GM10248 (cell line): Measurements from ENCODE around the gene SRF.

Source experiments
- CTCF ChIA-PET: fragments of 300-600 bp; sonication (Branson Sonifier 250); formaldehyde crosslinking; extraction: SDS; loops from one replicate; lab custom pipeline; 2021; ENCODE audit warnings: antibody characterized with exemption; lab: Yijun Ruan, JAX
- POLR2A ChIA-PET: fragments of 350-650 bp; sonication (Branson Sonifier 250); formaldehyde crosslinking; extraction: SDS; loops from one replicate; lab custom pipeline; 2020; ENCODE audit warnings: antibody characterized with exemption; lab: Yijun Ruan, JAX
- DNase-seq: peaks from one replicate; pipeline ENCODE4 v3.0.0; 2012; ENCODE audit errors: extremely low spot score
- CTCF ChIP-seq: IDR thresholded peaks from 2 replicates; pipeline ENCODE4 v1.5.1; 2012; ENCODE audit warnings: mild to moderate bottlenecking, low read depth; ENCODE audit errors: extremely low read depth, missing control alignments, control extremely low read depth

SRF gene

GRCh38 chr6:43192911-43193310, 21.8 kb downstream of the SRF start:
- POLR2A ChIA-PET: no interaction called here

GRCh38 chr6:43193929-43194328, 22.9 kb downstream of the SRF start:
- ChIA-PET POLR2A (interaction anchor here (0.6 kb wide), 1 partner anchor 31 kb away, joined by 6 read pairs; no protein-coding TSS in a partner anchor), CTCF (interaction anchor here (1.0 kb wide), 1 partner anchor 12 kb away, joined by 3 read pairs; the partner anchor contains the start of gene CUL9)
- no peak for TF ChIP-seq CTCF
- DNase-seq: no peak

More at GRCh38 chr6:43192911-43193310, 21.8 kb downstream of the SRF start:
- no peak for TF ChIP-seq CTCF
- no peak for DNase-seq
- CTCF ChIA-PET: interaction anchor here (1.0 to 1.1 kb wide), 2 partner anchors 18 to 36 kb away, joined by 3 read pairs; partner anchors contain the start of gene DNPH1

GRCh38 chr6:43196337-43196736, 25.3 kb downstream of the SRF start:
- POLR2A ChIA-PET: no interaction called here
- DNase-seq: no peak
- TF ChIP-seq CTCF: no peak
- CTCF ChIA-PET: interaction anchor here (1.6 kb wide), 1 partner anchor 10 kb away, joined by 3 read pairs; no protein-coding TSS in a partner anchor

GRCh38 chr6:43199912-43200311, 28.8 kb downstream of the SRF start:
- ChIA-PET POLR2A (no interaction called here), CTCF (interaction anchor here (0.9 to 1.9 kb wide), 2 partner anchors 13 to 29 kb away, joined by 3 to 9 read pairs; partner anchors contain the start of gene DNPH1)
- no peak for DNase-seq

GRCh38 chr6:43200541-43200940, 29.5 kb downstream of the SRF start:
- POLR2A ChIA-PET: no interaction called here
- no peak for TF ChIP-seq CTCF
- no peak for DNase-seq
- CTCF ChIA-PET: interaction anchor here (0.9 to 1.9 kb wide), 3 partner anchors 11 to 28 kb away, joined by 3 to 9 read pairs (median 5); partner anchors contain the start of gene DNPH1

More at GRCh38 chr6:43199912-43200311, 28.8 kb downstream of the SRF start:
- TF ChIP-seq CTCF: no peak

GRCh38 chr6:43202451-43202850, 31.4 kb downstream of the SRF start:
- POLR2A ChIA-PET: interaction anchor here (0.6 kb wide), 1 partner anchor 92 kb away, joined by 5 read pairs; no protein-coding TSS in a partner anchor
- CTCF ChIA-PET: interaction anchor here (1.1 kb wide), 1 partner anchor 11 kb away, joined by 3 read pairs; no protein-coding TSS in a partner anchor
- no peak for TF ChIP-seq CTCF

More at GRCh38 chr6:43202451-43202850, 31.4 kb downstream of the SRF start:
- DNase-seq: no peak
